ENCODE measurements around the gene SLC25A18. TPM values are rescaled to one million over a fixed set of nuclear protein-coding genes. Genes with fewer than 3 reads are reported as not detected.

SLC25A18 gene
- total and polyA plus RNA-seq, 2 of the 4 experiments (the other 2 are of a cell fraction), result 0.05 TPM; not detected in 1

DNA sequence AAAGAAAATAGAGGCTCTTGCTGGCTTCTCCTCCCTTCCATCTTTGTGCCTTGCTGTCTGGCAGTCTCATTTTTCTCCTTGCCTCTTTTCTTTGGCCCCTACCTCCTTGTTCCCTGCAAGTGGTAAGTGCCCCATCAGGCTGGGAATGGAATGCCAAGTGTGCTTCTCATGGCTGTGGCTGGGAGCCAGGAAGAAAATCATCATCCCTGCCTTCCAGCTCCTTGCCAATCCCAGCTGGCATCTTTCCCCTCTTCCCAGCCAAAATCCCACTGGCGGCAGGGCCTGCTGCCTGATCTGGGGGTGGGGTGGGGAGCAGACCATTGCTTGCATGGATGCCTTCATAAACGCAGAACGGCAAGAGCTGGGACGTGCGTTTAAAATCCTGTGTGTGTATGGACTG, 27.0 kb upstream of the SLC25A18 start:
- in situ Hi-C loops (cut with MboI; ENCODE audit: low sequenced_read_pairs), result no loop called here
- H3K4me1 ChIP-seq (ENCODE audit: control insufficient read depth, insufficient read depth, low read length), result no peaks in the 10 kb centered on the region

More for the DNA sequence above, 27.0 kb upstream of the SLC25A18 start:
- no peaks in the 10 kb centered on the region for H3K9me1 ChIP-seq (ENCODE audit: insufficient read depth, low read length)
- no peak overlapping the region for H3K23ac ChIP-seq (ENCODE audit: low read depth, low read length)
- H4K8ac ChIP-seq (ENCODE audit: low read depth in 2 of 2, low read length in 2 of 2), result no peak overlapping the region
- H2BK20ac ChIP-seq (ENCODE audit: low read depth, low read length), result no peak overlapping the region
- H3K4ac ChIP-seq (ENCODE audit: low read depth, low read length), result no peak overlapping the region
- no peak overlapping the region for H3K4me3 ChIP-seq (ENCODE audit: insufficient read depth, low read depth, low read length)
- CTCF ChIA-PET, result interaction anchor here (1.0 kb wide), 1 partner anchor 23 kb away, joined by 3 read pairs; no protein-coding TSS in a partner anchor
- no peak overlapping the region for H3K56ac ChIP-seq (ENCODE audit: extremely low read depth, insufficient read depth, low read length)
- no peak overlapping the region for H3K4me2 ChIP-seq (ENCODE audit: low read depth, low read length)
- no peak overlapping the region for H3K14ac ChIP-seq (replicated peaks; ENCODE audit: low read depth, low read length)
- no peak overlapping the region for H2AK9ac ChIP-seq (replicated peaks; ENCODE audit: low read depth, low read length, poor library complexity)
- ATAC-seq (ENCODE audit: low read depth), result no peak
- H3K18ac ChIP-seq (ENCODE audit: low read depth, low read length), result no peak overlapping the region
- TF ChIP-seq MXI1 (IDR thresholded peaks at IDR 0.05; ENCODE audit: borderline replicate concordance, low read depth, low read length) (no peak), POLR2A (IDR thresholded peaks at IDR 0.05; ENCODE audit: low read depth, low read length) (no peak), NFE2L2 (IDR thresholded peaks at IDR 0.05; ENCODE audit: low read depth, low read length) (no peak), RFX5 (IDR thresholded peaks at IDR 0.05; ENCODE audit: low read depth, low read length) (no peak), MAFK (IDR thresholded peaks at IDR 0.05; ENCODE audit: low read depth, low read length) (no peak), FOS (IDR thresholded peaks at IDR 0.05; ENCODE audit: low read depth, low read length) (no peak), RAD21 (IDR thresholded peaks at IDR 0.05; ENCODE audit: low read length) (no peak), CEBPB (IDR thresholded peaks at IDR 0.05; ENCODE audit: low read depth, low read length) (no peak)
- TF ChIP-seq, protein P1, sequence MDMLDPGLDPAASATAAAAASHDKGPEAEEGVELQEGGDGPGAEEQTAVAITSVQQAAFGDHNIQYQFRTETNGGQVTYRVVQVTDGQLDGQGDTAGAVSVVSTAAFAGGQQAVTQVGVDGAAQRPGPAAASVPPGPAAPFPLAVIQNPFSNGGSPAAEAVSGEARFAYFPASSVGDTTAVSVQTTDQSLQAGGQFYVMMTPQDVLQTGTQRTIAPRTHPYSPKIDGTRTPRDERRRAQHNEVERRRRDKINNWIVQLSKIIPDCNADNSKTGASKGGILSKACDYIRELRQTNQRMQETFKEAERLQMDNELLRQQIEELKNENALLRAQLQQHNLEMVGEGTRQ (IDR thresholded peaks at IDR 0.05; ENCODE audit: low read depth, low read length), result no peak
- no peak overlapping the region for H4K5ac ChIP-seq (ENCODE audit: low read depth, low read length)
- no TSS peak for BruUV-seq (replicated peaks)
- no peaks in the 10 kb centered on the region for H3K36me3 ChIP-seq (ENCODE audit: control insufficient read depth, insufficient read depth, low read length)
- H2BK120ac ChIP-seq (ENCODE audit: low read depth, low read length), result no peak overlapping the region
- no peak overlapping the region for H2BK5ac ChIP-seq (ENCODE audit: low read depth, low read length, poor library complexity, severe bottlenecking)
- H4K91ac ChIP-seq (ENCODE audit: insufficient read depth, low read depth, low read length), result no peak overlapping the region
- H3K9me3 ChIP-seq (ENCODE audit: control insufficient read depth, insufficient read depth, low read length), result no peaks in the 10 kb centered on the region
- H3K9ac ChIP-seq (ENCODE audit: low read depth, low read length), result no peak overlapping the region
- dilution Hi-C loops (cut with HindIII; ENCODE audit: low sequenced_read_pairs, unreplicated experiment) (no loop called here), intact Hi-C loops (cut with micrococcal nuclease) (no loop called here)
- WGBS, 2 experiments (ENCODE audit: extremely low coverage in 2 of 2, insufficient read length in 1 of 2), result no CpG with 5 or more reads among the region's 5 CpGs
- DNase-seq, result no peak
- H4K20me1 ChIP-seq (ENCODE audit: insufficient read depth, low read length), result no peaks in the 10 kb centered on the region
- no peak overlapping the region for H2BK15ac ChIP-seq (ENCODE audit: low read depth, low read length)
- H3K79me1 ChIP-seq (ENCODE audit: low read depth in 1 of 2, low read length in 2 of 2), result no peaks in the 10 kb centered on the region
- H3K27ac ChIP-seq (ENCODE audit: insufficient read depth, low read length), result no peak overlapping the region
- H3K27me3 ChIP-seq (ENCODE audit: control insufficient read depth, insufficient read depth, low read length), result peaks cover 1% of the 10 kb centered on the region; the same call in 1 of the 2 replicates
- H2AFZ ChIP-seq (replicated peaks; ENCODE audit: low read length, poor library complexity), result no peak overlapping the region
- POLR2A ChIA-PET (ENCODE audit: unreplicated experiment), result no interaction called here
- H2AK5ac ChIP-seq (ENCODE audit: low read depth, low read length), result no peak overlapping the region

All from IMR-90 (cell line).